ENCODE data around the gene GVQW3. TPM values are rescaled to one million over a fixed set of nuclear protein-coding genes. Genes with fewer than 3 reads are reported as not detected.

The GVQW3 gene
- total and polyA plus RNA-seq, 8 donors = 1.8 to 9.1 (median 3.6) TPM

DNA sequence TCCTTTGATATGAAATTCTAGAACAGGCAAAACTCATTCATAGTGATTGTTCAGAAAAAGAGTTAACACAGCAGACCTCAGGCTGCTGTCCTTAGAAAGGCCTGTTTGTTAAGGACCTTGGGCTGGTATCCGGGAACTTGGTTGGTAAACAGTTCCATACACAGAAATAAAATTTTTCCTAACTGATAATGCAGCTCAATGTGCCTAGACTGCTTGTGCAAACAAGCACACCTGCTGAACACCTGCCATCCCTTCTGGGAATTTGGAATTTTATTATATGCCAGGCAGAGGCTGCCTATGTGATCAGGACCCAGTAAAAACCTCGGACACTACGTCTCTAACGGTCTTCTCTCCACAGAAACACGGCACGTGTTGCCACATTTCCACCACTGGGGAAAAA is 11.7 kb upstream of the GVQW3 start:
- H3K4me1 ChIP-seq = peaks cover 37 to 75% (median 40%) of the 10 kb centered on the region in 3 donors
- H3K27me3 ChIP-seq = no peaks in the 10 kb centered on the region
- H3K27ac ChIP-seq = peak overlapping the region; percentile 6 to 85 (median 68)
- no peak for FAIRE-seq
- peak; percentile 66 to 85 (median 78) for ATAC-seq
- no peaks in the 10 kb centered on the region for H3K9me3 ChIP-seq
- intact Hi-C loops (cut with DNase I) = no loop called here
- H3K4me3 ChIP-seq = peak overlapping the region in 1 of 4 donors; percentile 35
- H3K36me3 ChIP-seq = no peaks in the 10 kb centered on the region
- TF ChIP-seq, protein P1, sequence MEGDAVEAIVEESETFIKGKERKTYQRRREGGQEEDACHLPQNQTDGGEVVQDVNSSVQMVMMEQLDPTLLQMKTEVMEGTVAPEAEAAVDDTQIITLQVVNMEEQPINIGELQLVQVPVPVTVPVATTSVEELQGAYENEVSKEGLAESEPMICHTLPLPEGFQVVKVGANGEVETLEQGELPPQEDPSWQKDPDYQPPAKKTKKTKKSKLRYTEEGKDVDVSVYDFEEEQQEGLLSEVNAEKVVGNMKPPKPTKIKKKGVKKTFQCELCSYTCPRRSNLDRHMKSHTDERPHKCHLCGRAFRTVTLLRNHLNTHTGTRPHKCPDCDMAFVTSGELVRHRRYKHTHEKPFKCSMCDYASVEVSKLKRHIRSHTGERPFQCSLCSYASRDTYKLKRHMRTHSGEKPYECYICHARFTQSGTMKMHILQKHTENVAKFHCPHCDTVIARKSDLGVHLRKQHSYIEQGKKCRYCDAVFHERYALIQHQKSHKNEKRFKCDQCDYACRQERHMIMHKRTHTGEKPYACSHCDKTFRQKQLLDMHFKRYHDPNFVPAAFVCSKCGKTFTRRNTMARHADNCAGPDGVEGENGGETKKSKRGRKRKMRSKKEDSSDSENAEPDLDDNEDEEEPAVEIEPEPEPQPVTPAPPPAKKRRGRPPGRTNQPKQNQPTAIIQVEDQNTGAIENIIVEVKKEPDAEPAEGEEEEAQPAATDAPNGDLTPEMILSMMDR (IDR thresholded peaks at IDR 0.05) = no peak
- peak in 4 of 6 donors; percentile 40 to 85 (median 72) for DNase-seq
- WGBS, 2 donors = 39 to 41% methylated on average over 6 of the region's 6 CpGs

DNA sequence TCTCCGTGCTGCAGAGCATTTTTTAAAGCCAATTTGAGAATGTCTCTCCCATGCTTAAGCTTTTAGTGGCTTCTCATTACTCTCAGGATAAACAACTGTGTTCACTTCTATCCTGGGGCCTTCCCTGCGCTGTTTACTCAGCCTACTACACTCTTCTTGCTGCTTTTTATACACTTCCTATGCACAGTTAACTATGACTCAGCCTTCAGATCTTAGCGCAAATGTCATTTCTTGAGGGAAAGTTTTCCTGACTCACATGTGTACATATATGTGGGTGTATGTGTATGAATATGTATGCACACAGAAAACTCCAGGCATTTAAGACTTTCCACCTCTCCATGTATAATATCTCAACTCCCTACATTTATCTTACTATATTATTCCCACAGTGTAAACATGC is 10.0 kb upstream of the GVQW3 start:
- DNase-seq = no peak
- Histone ChIP-seq H3K27me3 (no peaks in the 10 kb centered on the region), H3K27ac (peak overlapping the region in 2 of 4 donors; percentile 79 to 85), H3K4me3 (no peak overlapping the region), H3K9me3 (no peaks in the 10 kb centered on the region), H3K36me3 (no peaks in the 10 kb centered on the region), H3K4me1 (peaks cover 42 to 82% (median 46%) of the 10 kb centered on the region in 3 donors)
- peak; percentile 50 to 62 (median 56) for ATAC-seq
- intact Hi-C loops (cut with DNase I) = no loop called here
- TF ChIP-seq, protein P1 (IDR thresholded peaks at IDR 0.05) = no peak
- WGBS, 2 donors = 28 to 30% methylated on average over 3 of the region's 3 CpGs
- no peak for FAIRE-seq

DNA sequence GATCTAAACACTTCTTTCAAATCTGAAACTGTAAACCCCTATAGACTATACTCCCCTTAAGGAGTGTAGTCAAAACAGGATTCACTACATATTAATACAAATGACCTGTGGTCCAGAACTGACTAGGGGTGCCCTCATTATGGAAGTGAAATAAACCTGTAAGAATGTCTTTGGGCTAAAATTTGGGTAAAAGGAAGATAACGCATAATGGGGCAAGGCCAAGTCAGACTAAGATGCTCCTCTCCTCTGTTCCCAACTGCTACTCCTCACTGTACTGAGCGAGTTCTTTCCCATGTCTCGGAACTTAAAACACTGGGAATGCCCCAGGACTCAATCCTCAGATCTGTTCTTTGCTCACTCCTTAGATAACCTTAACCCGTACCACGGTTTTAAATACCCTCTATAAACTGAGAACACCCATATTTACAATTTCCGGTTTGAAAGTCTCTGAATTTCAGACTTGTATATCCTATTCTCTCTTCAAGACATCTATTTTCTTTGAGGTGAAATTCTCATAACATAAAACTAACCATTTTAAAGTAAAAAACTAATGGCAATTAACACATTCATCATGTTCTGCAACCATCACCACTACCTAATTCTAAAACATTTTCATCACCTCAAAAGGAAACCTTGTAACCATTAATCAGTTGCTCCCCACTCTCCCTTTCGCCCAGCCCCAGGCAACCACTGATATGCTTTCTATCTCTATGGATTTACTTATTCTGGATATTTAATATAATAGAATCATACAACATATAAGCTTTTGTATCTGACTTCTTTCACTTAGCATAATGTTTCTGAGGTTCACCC is 4.2 kb upstream of the GVQW3 start:
- ATAC-seq = no peak
- FAIRE-seq = no peak
- Histone ChIP-seq H3K27me3 (no peaks in the 10 kb centered on the region), H3K9me3 (no peaks in the 10 kb centered on the region), H3K36me3 (no peaks in the 10 kb centered on the region), H3K27ac (peak overlapping the region in 2 of 4 donors; percentile 51 to 64), H3K4me3 (no peak overlapping the region), H3K4me1 (peaks cover 21 to 59% (median 34%) of the 10 kb centered on the region in 3 donors)
- TF ChIP-seq, protein P1 (IDR thresholded peaks at IDR 0.05) = no peak
- no peak for DNase-seq
- intact Hi-C loops (cut with DNase I) = no loop called here
- WGBS, 2 donors = 47 to 52% methylated on average over 7 of the region's 7 CpGs

DNA sequence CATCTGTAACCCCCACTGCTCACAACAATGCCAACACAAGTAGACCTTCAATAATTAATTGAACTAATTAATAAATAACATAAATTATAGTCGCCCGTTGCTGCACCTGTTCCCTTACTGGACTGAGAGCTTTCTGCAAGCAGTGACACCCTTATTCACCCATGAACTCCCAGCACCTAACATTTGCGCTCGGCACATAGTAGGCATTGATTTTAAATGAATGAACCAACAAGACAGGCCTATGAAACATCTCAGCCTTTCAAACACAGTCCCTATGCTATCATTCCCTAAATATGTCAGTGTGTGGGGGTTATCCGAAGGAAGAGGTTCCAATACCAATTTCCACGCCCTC is 1.3 kb upstream of the GVQW3 start:
- Histone ChIP-seq H3K27ac (peak overlapping the region; percentile 77 to 90 (median 87)), H3K4me1 (peaks cover 11 to 61% (median 47%) of the 10 kb centered on the region in 3 donors), H3K27me3 (no peaks in the 10 kb centered on the region), H3K4me3 (peak overlapping the region; percentile 92 to 97 (median 94)), H3K9me3 (no peaks in the 10 kb centered on the region), H3K36me3 (no peaks in the 10 kb centered on the region)
- no peak for ATAC-seq
- no peak for DNase-seq
- WGBS, 2 donors = 3 to 5% methylated on average over 6 of the region's 6 CpGs
- intact Hi-C loops (cut with DNase I) = no loop called here
- FAIRE-seq = no peak
- TF ChIP-seq, protein P1 (IDR thresholded peaks at IDR 0.05) = no peak

All from pancreas (tissue), 10 donors.